Memory B cell (primary cell): ENCODE measurements around the gene GSE1.
A peak's percentile ranks its signal among the peaks of the same experiment; 100 is the strongest.

ENCODE experiments used
- ATAC-seq: fragments of 150-1000 bp; cut with Tn5 transposase; 2 replicates; pipeline ENCODE4 v1.10.0; 2021; ENCODE audit warnings: low read depth, mild to moderate bottlenecking, moderate library complexity
- DNase-seq, 2 donors: peaks; one replicate each; pipeline ENCODE4 v3.0.0; 2022; ENCODE audit warnings: low spot score in 2 of 2
- H3K27ac Mint-ChIP-seq: one replicate; pipeline ENCODE4 v1.8.0; 2022; ENCODE audit warnings: mild to moderate bottlenecking, moderate library complexity, mixed read lengths
- H3K27me3 Mint-ChIP-seq: one replicate; pipeline ENCODE4 v1.8.0; 2022; ENCODE audit warnings: mixed read lengths
- H3K36me3 Mint-ChIP-seq: one replicate; pipeline ENCODE4 v1.8.0; 2022; ENCODE audit warnings: mild to moderate bottlenecking, mixed read lengths
- H3K4me1 Mint-ChIP-seq: one replicate; pipeline ENCODE4 v1.8.0; 2022; ENCODE audit warnings: mixed read lengths
- H3K4me3 Mint-ChIP-seq: one replicate; pipeline ENCODE4 v1.8.0; 2022; ENCODE audit warnings: mild to moderate bottlenecking, moderate library complexity, mixed read lengths
- H3K9me3 Mint-ChIP-seq: one replicate; pipeline ENCODE4 v1.8.0; 2022; ENCODE audit warnings: mixed read lengths

Gene GSE1

GRCh38 chr16:85570735-85571562 lies 42.2 kb upstream of the GSE1 start:
- Mint-ChIP-seq H3K4me1 (peaks cover 50% of the 10 kb centered on the region), H3K27me3 (no peaks in the 10 kb centered on the region), H3K27ac (peak overlapping the region; percentile 75), H3K4me3 (peak overlapping the region; percentile 62), H3K36me3 (peaks cover 4% of the 10 kb centered on the region), H3K9me3 (no peaks in the 10 kb centered on the region)
- ATAC-seq = peak; percentile 85
- DNase-seq = peak; percentile 44 to 54

DNA sequence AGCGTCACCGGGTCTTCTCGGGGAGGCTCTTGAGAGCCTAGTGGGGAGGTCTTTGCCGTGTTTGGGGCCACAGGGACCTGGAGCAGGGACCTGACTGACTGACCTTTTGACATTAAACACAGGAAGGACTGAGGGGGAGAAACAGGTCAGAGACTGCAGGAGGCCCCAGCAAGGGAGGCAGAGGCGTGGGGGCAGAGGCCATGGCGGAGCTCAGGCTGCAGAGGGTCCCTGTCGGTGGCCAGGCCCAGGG lies 41.6 kb upstream of the GSE1 start:
- ATAC-seq = no peak
- Mint-ChIP-seq H3K27me3 (no peaks in the 10 kb centered on the region), H3K4me1 (peaks cover 47% of the 10 kb centered on the region), H3K4me3 (peak overlapping the region; percentile 62), H3K36me3 (peaks cover 4% of the 10 kb centered on the region), H3K27ac (peak overlapping the region; percentile 75), H3K9me3 (no peaks in the 10 kb centered on the region)
- peak in 1 of 2 donors; percentile 40 for DNase-seq

GRCh38 chr16:85571813-85572619 lies 41.1 kb upstream of the GSE1 start:
- peaks cover 45% of the 10 kb centered on the region for H3K4me1 Mint-ChIP-seq
- H3K9me3 Mint-ChIP-seq = no peaks in the 10 kb centered on the region
- DNase-seq = peak in 1 of 2 donors; percentile 49
- H3K4me3 Mint-ChIP-seq = peak overlapping the region; percentile 62
- peak; percentile 62 for ATAC-seq
- no peaks in the 10 kb centered on the region for H3K27me3 Mint-ChIP-seq
- peak overlapping the region; percentile 75 for H3K27ac Mint-ChIP-seq
- H3K36me3 Mint-ChIP-seq = peaks cover 4% of the 10 kb centered on the region

GRCh38 chr16:85573045-85573695 lies 40.0 kb upstream of the GSE1 start:
- DNase-seq = no peak
- Mint-ChIP-seq H3K27ac (no peak overlapping the region), H3K4me3 (no peak overlapping the region), H3K27me3 (no peaks in the 10 kb centered on the region), H3K36me3 (peaks cover 4% of the 10 kb centered on the region), H3K4me1 (peaks cover 45% of the 10 kb centered on the region), H3K9me3 (no peaks in the 10 kb centered on the region)
- ATAC-seq = no peak

- Mint-ChIP-seq H3K4me1 (peaks cover 50% of the 10 kb centered on the region), H3K9me3 (no peaks in the 10 kb centered on the region), H3K36me3 (peaks cover 4% of the 10 kb centered on the region), H3K27me3 (no peaks in the 10 kb centered on the region), H3K27ac (no peak overlapping the region), H3K4me3 (no peak overlapping the region)
- DNase-seq (no peak), ATAC-seq (no peak)
Observed at GRCh38 chr16:85573696-85574641, 39.2 kb upstream of the GSE1 start.

GRCh38 chr16:85574672-85575475 lies 38.2 kb upstream of the GSE1 start:
- DNase-seq (no peak), ATAC-seq (no peak)
- H3K4me1 Mint-ChIP-seq = peaks cover 45% of the 10 kb centered on the region
- no peak overlapping the region for H3K27ac Mint-ChIP-seq
- H3K9me3 Mint-ChIP-seq = no peaks in the 10 kb centered on the region
- H3K36me3 Mint-ChIP-seq = peaks cover 6% of the 10 kb centered on the region
- no peaks in the 10 kb centered on the region for H3K27me3 Mint-ChIP-seq
- H3K4me3 Mint-ChIP-seq = no peak overlapping the region

- H3K36me3 Mint-ChIP-seq = peaks cover 8% of the 10 kb centered on the region
- DNase-seq = no peak
- H3K9me3 Mint-ChIP-seq = no peaks in the 10 kb centered on the region
- no peaks in the 10 kb centered on the region for H3K27me3 Mint-ChIP-seq
- no peak for ATAC-seq
- no peak overlapping the region for H3K4me3 Mint-ChIP-seq
- H3K27ac Mint-ChIP-seq = no peak overlapping the region
- peaks cover 37% of the 10 kb centered on the region for H3K4me1 Mint-ChIP-seq
Observed at GRCh38 chr16:85575920-85576319, 37.2 kb upstream of the GSE1 start.

DNA sequence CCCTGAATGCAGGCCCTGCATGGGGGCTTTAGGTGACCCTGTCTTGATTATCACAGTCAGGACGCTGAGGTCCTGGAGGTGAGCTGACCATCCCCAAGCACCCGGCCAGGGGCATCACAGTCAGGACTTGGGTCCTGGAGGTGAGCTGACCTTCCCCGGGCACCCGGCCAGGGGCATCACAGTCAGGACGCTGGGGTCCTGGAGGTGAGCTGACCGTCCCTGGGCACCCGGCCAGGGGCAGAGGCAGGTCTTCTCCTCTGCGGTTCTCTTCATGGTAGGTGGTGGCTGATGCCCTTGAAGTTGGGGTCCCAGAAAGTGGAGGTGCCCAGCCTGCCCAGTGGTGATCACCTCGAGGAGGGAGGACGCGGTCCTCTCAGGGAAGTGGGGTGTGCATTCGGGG lies 36.2 kb upstream of the GSE1 start:
- H3K4me3 Mint-ChIP-seq = no peak overlapping the region
- DNase-seq (no peak), ATAC-seq (no peak)
- no peak overlapping the region for H3K27ac Mint-ChIP-seq
- no peaks in the 10 kb centered on the region for H3K27me3 Mint-ChIP-seq
- H3K4me1 Mint-ChIP-seq = peaks cover 29% of the 10 kb centered on the region
- H3K36me3 Mint-ChIP-seq = peaks cover 8% of the 10 kb centered on the region
- H3K9me3 Mint-ChIP-seq = no peaks in the 10 kb centered on the region

DNA sequence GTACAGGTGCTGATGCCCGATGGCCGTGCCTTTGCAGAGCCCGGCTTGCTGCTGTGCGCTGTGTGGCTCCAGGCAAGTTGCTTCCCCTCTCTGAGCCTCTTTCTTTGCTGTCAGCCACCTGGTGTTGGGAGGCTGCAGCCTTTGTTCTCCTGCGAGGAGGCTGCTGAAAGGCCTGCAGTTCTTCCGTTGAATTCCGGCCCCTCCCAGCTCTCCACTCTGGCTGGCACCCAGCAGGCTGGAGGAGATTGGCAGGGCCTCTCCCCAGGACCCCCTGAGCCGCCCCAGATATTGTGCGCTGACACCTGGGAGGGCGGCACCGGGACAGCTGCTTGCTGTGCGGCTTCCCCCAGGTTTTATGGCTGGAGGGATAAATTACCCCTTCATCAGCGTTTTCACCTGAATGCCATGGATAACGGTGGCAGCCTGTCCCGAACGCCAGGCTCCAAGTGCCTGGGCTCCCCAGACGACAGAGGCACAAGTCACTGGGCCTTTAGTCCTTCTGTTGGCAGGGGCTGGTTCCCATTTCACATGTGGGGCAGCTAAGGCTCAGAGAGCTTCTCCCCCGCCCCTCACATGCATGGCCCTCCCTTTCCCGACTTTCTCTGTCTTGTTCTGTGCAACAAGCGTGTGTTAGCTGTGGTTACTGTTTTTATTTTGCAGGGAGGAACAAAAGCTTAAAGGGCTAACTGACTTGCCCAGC lies 35.1 kb upstream of the GSE1 start:
- Mint-ChIP-seq H3K4me1 (peaks cover 26% of the 10 kb centered on the region), H3K4me3 (no peak overlapping the region), H3K36me3 (peaks cover 4% of the 10 kb centered on the region), H3K27me3 (no peaks in the 10 kb centered on the region), H3K9me3 (no peaks in the 10 kb centered on the region), H3K27ac (no peak overlapping the region)
- DNase-seq = no peak
- ATAC-seq = no peak

GRCh38 chr16:85578599-85578948 lies 34.5 kb upstream of the GSE1 start:
- DNase-seq = no peak
- H3K4me1 Mint-ChIP-seq = peaks cover 27% of the 10 kb centered on the region
- no peak overlapping the region for H3K4me3 Mint-ChIP-seq
- no peak for ATAC-seq
- H3K27me3 Mint-ChIP-seq = no peaks in the 10 kb centered on the region
- H3K9me3 Mint-ChIP-seq = no peaks in the 10 kb centered on the region
- peaks cover 4% of the 10 kb centered on the region for H3K36me3 Mint-ChIP-seq
- H3K27ac Mint-ChIP-seq = no peak overlapping the region

GRCh38 chr16:85579191-85579590 lies 33.9 kb upstream of the GSE1 start:
- H3K36me3 Mint-ChIP-seq = peaks cover 4% of the 10 kb centered on the region
- no peak overlapping the region for H3K27ac Mint-ChIP-seq
- no peak overlapping the region for H3K4me3 Mint-ChIP-seq
- H3K9me3 Mint-ChIP-seq = no peaks in the 10 kb centered on the region
- ATAC-seq = no peak
- peaks cover 27% of the 10 kb centered on the region for H3K4me1 Mint-ChIP-seq
- no peak for DNase-seq
- H3K27me3 Mint-ChIP-seq = no peaks in the 10 kb centered on the region

GRCh38 chr16:85579923-85580580 lies 33.1 kb upstream of the GSE1 start:
- no peaks in the 10 kb centered on the region for H3K9me3 Mint-ChIP-seq
- DNase-seq = no peak
- ATAC-seq = no peak
- H3K4me1 Mint-ChIP-seq = peaks cover 26% of the 10 kb centered on the region
- peaks cover 4% of the 10 kb centered on the region for H3K36me3 Mint-ChIP-seq
- H3K4me3 Mint-ChIP-seq = no peak overlapping the region
- H3K27ac Mint-ChIP-seq = no peak overlapping the region
- H3K27me3 Mint-ChIP-seq = no peaks in the 10 kb centered on the region
